GM10248 (cell line): ENCODE results near the gene GGT6.

Experiments
- CTCF ChIA-PET: fragments of 300-600 bp; sonication (Branson Sonifier 250); formaldehyde crosslinking; extraction: SDS; loops from one replicate; lab custom pipeline; 2021; ENCODE audit warnings: antibody characterized with exemption; lab: Yijun Ruan, JAX
- POLR2A ChIA-PET: fragments of 350-650 bp; sonication (Branson Sonifier 250); formaldehyde crosslinking; extraction: SDS; loops from one replicate; lab custom pipeline; 2020; ENCODE audit warnings: antibody characterized with exemption; lab: Yijun Ruan, JAX
- DNase-seq: peaks from one replicate; pipeline ENCODE4 v3.0.0; 2012; ENCODE audit errors: extremely low spot score
- TF ChIP-seq, protein P1 (sequence below): IDR thresholded peaks from 2 replicates; pipeline ENCODE4 v1.5.1; 2012; ENCODE audit warnings: mild to moderate bottlenecking, low read depth; ENCODE audit errors: extremely low read depth, missing control alignments, control extremely low read depth

GGT6 gene

DNA sequence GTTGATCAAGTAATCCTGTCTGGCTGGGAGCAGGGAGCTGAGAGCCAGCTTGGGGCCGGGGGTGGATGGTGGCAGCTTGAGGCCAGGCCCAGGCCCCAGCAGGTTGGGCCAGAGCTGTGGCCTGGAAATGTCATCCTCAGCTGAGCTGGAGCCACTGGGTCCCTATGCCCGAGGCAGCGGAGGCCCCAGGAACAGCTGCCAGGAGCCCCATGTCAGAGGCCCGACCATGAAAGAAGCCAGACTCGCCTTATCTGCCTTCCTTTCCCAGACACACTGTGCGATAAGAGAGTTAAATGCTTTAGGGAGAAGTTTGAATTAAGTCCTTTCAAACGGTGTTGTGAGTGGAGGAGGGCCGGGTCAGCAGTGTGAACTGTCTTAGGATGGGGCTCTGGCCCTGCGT is 27.4 kb upstream of the GGT6 start:
- TF ChIP-seq, protein P1, sequence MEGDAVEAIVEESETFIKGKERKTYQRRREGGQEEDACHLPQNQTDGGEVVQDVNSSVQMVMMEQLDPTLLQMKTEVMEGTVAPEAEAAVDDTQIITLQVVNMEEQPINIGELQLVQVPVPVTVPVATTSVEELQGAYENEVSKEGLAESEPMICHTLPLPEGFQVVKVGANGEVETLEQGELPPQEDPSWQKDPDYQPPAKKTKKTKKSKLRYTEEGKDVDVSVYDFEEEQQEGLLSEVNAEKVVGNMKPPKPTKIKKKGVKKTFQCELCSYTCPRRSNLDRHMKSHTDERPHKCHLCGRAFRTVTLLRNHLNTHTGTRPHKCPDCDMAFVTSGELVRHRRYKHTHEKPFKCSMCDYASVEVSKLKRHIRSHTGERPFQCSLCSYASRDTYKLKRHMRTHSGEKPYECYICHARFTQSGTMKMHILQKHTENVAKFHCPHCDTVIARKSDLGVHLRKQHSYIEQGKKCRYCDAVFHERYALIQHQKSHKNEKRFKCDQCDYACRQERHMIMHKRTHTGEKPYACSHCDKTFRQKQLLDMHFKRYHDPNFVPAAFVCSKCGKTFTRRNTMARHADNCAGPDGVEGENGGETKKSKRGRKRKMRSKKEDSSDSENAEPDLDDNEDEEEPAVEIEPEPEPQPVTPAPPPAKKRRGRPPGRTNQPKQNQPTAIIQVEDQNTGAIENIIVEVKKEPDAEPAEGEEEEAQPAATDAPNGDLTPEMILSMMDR: no peak
- ChIA-PET CTCF (interaction anchor here (0.9 to 2.7 kb wide), 2 partner anchors 21 to 23 kb away, joined by 4 to 18 read pairs; no protein-coding TSS in a partner anchor), POLR2A (no interaction called here)
- DNase-seq: no peak

DNA sequence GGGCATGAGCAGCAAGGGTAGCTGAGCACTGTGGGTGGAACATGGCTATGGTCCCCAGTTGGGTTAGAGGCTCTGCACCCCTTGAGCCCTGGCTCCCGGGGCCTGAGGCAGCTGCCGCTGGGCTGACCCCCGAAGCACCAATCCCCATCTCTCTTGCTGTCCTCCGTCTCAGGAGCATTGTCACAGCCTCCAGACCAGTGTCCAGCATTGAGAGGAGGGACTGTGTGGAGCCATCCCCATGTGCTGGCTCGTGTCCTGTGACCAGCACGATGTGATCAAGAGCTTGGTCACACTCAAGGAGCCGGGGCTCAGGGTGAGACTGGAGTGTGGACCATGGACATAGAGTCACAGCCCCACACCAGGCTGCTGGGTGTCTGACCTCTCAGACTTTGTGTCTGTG is 26.8 kb upstream of the GGT6 start:
- TF ChIP-seq, protein P1: no peak
- ChIA-PET POLR2A (no interaction called here), CTCF (interaction anchor here (0.8 to 2.7 kb wide), 3 partner anchors 20 to 88 kb away, joined by 3 to 18 read pairs (median 4); no protein-coding TSS in a partner anchor)
- DNase-seq: no peak

DNA sequence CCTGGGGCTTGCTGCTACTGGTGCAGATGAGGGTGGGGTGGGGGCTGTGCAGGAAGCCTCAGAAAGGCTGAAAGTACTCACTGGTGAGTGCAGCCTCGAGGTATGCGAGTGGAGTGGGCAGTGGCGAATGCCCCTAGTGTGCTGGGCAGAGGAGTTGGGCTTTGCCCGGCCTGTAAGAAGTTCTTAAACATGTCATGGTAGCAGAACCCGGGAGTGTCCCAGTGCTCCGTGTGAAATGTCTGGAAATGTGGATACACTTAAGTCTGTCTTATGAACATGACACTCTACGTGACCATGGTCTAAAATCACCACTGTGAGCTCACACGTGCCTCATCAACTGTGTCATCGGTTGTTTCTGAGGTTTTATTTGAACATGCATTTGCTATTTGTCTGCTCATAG is 25.7 kb upstream of the GGT6 start:
- ChIA-PET POLR2A (no interaction called here), CTCF (interaction anchor here (0.8 to 2.7 kb wide), 2 partner anchors 19 to 22 kb away, joined by 3 to 18 read pairs; no protein-coding TSS in a partner anchor)
- DNase-seq: no peak
- TF ChIP-seq, protein P1: no peak

DNA sequence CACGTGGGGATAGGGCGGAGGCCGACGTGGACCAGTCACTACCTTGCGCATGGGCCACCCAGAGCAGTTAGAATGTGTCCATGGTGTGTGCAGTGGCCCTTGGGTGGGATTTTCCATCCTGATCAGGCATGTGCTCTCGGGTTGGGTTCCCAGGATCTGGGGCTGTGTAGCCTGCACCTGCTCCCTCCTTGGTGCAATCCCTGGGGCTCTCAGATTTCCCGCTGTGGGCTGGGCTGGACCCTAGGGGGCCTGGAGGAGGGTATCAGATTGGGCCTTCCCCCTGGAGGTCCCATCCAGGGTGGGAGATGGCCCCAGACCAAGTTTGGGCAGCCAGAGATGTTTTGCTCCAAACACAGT is 25.2 kb upstream of the GGT6 start:
- CTCF ChIA-PET: no interaction called here
- TF ChIP-seq, protein P1: no peak
- POLR2A ChIA-PET: no interaction called here
- DNase-seq: no peak

DNA sequence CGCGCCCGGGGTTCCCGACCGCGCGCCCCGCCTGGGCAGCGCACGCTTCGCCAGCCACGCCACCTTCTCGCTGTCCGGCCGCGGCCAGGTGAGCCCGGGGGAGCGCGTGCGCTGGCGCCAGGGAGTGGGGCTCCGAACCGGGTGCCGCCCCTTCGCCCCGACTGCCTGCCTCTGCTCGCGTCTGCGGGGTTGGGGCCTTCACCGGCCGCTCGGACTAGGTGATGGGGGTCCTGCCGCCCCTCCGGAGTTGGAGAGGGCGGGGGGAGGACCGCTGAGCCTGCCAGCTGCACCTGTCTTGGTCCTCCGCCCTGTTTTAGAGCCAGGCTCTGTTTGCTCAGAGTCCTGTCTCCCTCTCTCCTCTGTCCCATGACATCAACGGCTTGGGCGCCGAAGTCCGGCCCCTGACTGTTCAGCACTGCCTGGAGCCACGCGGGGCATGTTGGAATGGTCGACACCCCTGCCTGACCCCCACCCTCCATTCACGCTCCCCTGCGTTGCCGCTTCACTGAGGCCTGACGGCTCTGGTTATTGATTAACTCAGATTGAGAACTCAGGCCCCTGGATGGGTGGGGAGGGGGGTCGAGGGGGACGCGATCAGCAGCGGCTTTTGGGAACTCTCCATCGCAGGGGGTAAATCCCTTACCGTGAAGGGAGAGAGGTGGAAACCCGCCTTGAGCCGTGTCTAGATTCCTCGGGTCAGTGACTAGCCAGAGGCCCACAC is 24.7 kb upstream of the GGT6 start:
- POLR2A ChIA-PET: no interaction called here
- TF ChIP-seq, protein P1: no peak
- CTCF ChIA-PET: no interaction called here
- DNase-seq: no peak

DNA sequence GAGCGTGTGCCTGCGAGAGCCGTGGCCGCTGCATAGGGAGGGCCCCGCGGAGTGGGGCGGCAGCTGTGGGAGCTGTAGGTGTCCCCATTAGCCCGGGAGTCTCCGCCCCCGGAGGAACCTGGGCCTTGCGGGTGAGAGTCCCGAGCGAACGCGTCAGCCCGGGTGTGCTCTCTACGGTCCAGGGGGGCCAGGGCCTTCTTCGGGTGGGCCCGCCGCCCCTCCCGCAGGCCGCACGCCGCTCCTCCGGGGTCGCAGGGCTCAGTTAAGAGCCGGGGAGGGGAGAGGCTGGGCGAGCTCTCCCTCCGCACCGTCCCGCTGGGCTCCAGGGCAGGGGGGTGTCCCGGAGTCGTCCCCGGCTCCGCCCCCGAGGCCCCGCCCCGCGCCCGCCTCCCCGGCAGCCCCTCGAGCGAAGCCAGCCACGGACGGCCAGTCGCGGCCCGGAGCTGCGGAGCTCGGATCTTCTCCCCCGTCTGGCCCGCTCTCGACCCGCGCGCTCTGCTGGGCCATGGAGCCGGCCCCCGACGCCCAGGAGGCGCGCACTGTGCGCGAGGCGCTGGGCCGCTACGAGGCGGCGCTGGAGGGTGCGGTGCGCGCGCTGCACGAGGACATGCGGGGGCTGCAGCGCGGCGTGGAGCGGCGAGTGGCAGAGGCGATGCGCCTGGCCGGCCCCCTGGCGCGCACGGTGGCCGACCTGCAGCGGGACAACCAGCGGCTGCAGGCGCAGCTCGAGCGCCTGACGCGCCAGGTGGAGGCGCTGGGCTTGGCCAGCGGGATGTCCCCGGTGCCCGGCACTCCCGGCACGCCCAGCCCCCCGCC is 23.9 kb upstream of the GGT6 start, which contains the start of gene SMTNL2:
Gene SMTNL2 (plus strand): TSS at position 429 of the 816 bp plus-strand sequence. CDS start 77 bp downstream, at position 506.
- no peak for DNase-seq
- TF ChIP-seq, protein P1: no peak
- ChIA-PET POLR2A (interaction anchor here (0.6 kb wide), 1 partner anchor 990 kb away, joined by 3 read pairs; no protein-coding TSS in a partner anchor), CTCF (interaction anchor here (1.3 to 1.9 kb wide), 2 partner anchors 17 to 19 kb away, joined by 6 to 7 read pairs; no protein-coding TSS in a partner anchor)
